PC-9 (cell line): ENCODE results near the gene DNAJB6. TPM values are rescaled to one million over a fixed set of nuclear protein-coding genes. Genes with fewer than 3 reads are reported as not detected.

ENCODE experiments used
- BruUV-seq: library from RNA; stranded (reverse); fragments of 400-500 nt; replicated peaks from 2 replicates; lab custom pipeline; 2021; lab: Mats Ljungman, UMichigan
- CTCF ChIA-PET: fragments of 300-600 bp; sonication (Branson Sonifier 250); formaldehyde crosslinking; loops from one replicate; lab custom pipeline; 2022; ENCODE audit warnings: antibody characterized with exemption; lab: Charles Lee
- POLR2A ChIA-PET: fragments of 300-600 bp; sonication (Branson Sonifier 250); formaldehyde crosslinking; loops from one replicate; lab custom pipeline; 2022; ENCODE audit warnings: antibody characterized with exemption; ENCODE audit not compliant: unreplicated experiment; lab: Charles Lee
- DNase-seq, 2 experiments: peaks; one replicate each; pipeline versions ENCODE4 v3.0.0 to v3.0.0-alpha.2; 2015 to 2022; ENCODE audit warnings: mixed read lengths in 1 of 2
- H2AFZ ChIP-seq: fragments of 200-600 bp; sonication (generic); 2 replicates; pipeline ENCODE4 v1.8.1; 2017; ENCODE audit warnings: antibody characterized with exemption
- H3F3A ChIP-seq: fragments of 200-600 bp; sonication (generic); 2 replicates; pipeline ENCODE4 v1.8.1; 2017; ENCODE audit warnings: antibody characterized with exemption, mild to moderate bottlenecking, low read depth; ENCODE audit not compliant: insufficient read depth
- H3K27ac ChIP-seq: fragments of 200-600 bp; sonication (generic); 2 replicates; pipeline ENCODE4 v1.6.1; 2016; ENCODE audit warnings: mixed run types
- H3K27me3 ChIP-seq: fragments of 200-600 bp; sonication (generic); 2 replicates; pipeline ENCODE4 v1.6.1; 2016; ENCODE audit warnings: low read depth, mixed run types; ENCODE audit not compliant: insufficient read depth
- H3K36me3 ChIP-seq: fragments of 200-600 bp; sonication (generic); 2 replicates; pipeline ENCODE4 v1.6.1; 2016; ENCODE audit warnings: low read depth, mixed run types
- H3K4me1 ChIP-seq: fragments of 200-600 bp; sonication (generic); replicated peaks from 2 replicates; pipeline ENCODE4 v1.6.1; 2016; ENCODE audit warnings: mixed run types; ENCODE audit not compliant: insufficient read depth
- H3K4me2 ChIP-seq: fragments of 200-600 bp; sonication (generic); 2 replicates; pipeline ENCODE4 v1.6.1; 2017; ENCODE audit warnings: mixed run types
- H3K4me3 ChIP-seq: fragments of 200-600 bp; sonication (generic); 2 replicates; pipeline ENCODE4 v1.6.1; 2016; ENCODE audit warnings: mixed run types
- H3K79me2 ChIP-seq: fragments of 200-600 bp; sonication (generic); 2 replicates; pipeline ENCODE4 v1.6.1; 2017; ENCODE audit warnings: low read depth, mixed run types
- H3K9me2 ChIP-seq: fragments of 200-600 bp; sonication (generic); 2 replicates; pipeline ENCODE4 v1.8.1; 2017; ENCODE audit warnings: mild to moderate bottlenecking; ENCODE audit not compliant: insufficient read depth
- H3K9me3 ChIP-seq: fragments of 200-600 bp; sonication (generic); 2 replicates; pipeline ENCODE4 v1.8.1; 2016; ENCODE audit warnings: low read depth; ENCODE audit not compliant: insufficient read depth
- H4K20me1 ChIP-seq: fragments of 200-600 bp; sonication (generic); 2 replicates; pipeline ENCODE4 v1.8.1; 2017; ENCODE audit not compliant: insufficient read depth
- CTCF ChIP-seq: fragments of 200-600 bp; sonication (generic); conservative IDR thresholded peaks from 2 replicates; pipeline ENCODE4 v1.6.1; 2017; ENCODE audit warnings: mixed run types, antibody characterized with exemption, mild to moderate bottlenecking, moderate library complexity
- EZH2 ChIP-seq: fragments of 200-600 bp; sonication (generic); IDR thresholded peaks from 2 replicates; pipeline ENCODE4 v1.8.0; 2017; ENCODE audit warnings: antibody characterized with exemption, low read depth
- intact Hi-C: fragments of 100-400 bp; cut with micrococcal nuclease; formaldehyde crosslinking; loops from one replicate; pipeline ENCODE4 v1.10.0; 2022; ENCODE audit not compliant: unreplicated experiment
- total RNA-seq: library from RNA; stranded (reverse); gene quantifications from 2 replicates; pipeline ENCODE4 v1.2.3, GENCODE V29; 2021

Gene DNAJB6
- total RNA-seq, 1 experiment from 2014 or later: 182 TPM

DNA sequence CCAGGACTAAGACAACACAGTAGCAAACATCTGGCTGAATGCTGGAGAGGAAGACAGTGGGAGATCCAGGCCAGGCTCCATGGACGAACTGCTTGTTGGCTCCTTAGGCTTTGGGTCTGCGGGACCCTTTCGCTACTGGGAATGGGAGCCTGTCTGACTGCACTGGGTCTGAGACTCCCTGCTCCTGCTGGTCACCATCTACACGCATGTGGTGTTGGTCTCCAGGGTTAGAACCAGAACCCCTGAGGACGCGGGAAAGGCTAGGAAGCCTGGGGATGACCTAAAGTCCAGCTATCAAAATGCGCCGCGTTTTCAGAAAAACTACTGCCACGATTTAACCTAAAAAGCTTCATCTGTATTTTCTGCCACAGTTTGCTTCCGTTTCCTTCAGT is 817 bp upstream of the DNAJB6 start:
- TF ChIP-seq CTCF: no peak
- peaks cover 44% of the 10 kb centered on the region for H3K79me2 ChIP-seq
- no peaks in the 10 kb centered on the region for H3K27me3 ChIP-seq
- no peak overlapping the region for H3K27ac ChIP-seq
- no peak for DNase-seq
- peak overlapping the region; percentile 82 for H3K4me2 ChIP-seq
- peaks cover 36% of the 10 kb centered on the region for H4K20me1 ChIP-seq
- peaks cover 36% of the 10 kb centered on the region for H3K4me1 ChIP-seq
- H3K4me3 ChIP-seq: peak overlapping the region; percentile 90; the same call in 1 of the 2 replicates
- H3K36me3 ChIP-seq: 0 out of 2 replicates have a peak, but pooled peaks cover 4% of the 10 kb centered on the region
- H2AFZ ChIP-seq: peak overlapping the region; percentile 76
- intact Hi-C loops: loop anchor here (2.0 to 5.0 kb wide), 2 partner anchors 25 to 34 kb away; no protein-coding TSS in a partner anchor
- BruUV-seq: TSS peak; percentile 81
- no peaks in the 10 kb centered on the region for H3K9me3 ChIP-seq
- H3F3A ChIP-seq: peaks cover 49% of the 10 kb centered on the region
- ChIA-PET CTCF (no interaction called here), POLR2A (interaction anchor here (0.6 kb wide), 1 partner anchor 16 kb away, joined by 3 read pairs; no protein-coding TSS in a partner anchor)
- no peaks in the 10 kb centered on the region for H3K9me2 ChIP-seq

DNA sequence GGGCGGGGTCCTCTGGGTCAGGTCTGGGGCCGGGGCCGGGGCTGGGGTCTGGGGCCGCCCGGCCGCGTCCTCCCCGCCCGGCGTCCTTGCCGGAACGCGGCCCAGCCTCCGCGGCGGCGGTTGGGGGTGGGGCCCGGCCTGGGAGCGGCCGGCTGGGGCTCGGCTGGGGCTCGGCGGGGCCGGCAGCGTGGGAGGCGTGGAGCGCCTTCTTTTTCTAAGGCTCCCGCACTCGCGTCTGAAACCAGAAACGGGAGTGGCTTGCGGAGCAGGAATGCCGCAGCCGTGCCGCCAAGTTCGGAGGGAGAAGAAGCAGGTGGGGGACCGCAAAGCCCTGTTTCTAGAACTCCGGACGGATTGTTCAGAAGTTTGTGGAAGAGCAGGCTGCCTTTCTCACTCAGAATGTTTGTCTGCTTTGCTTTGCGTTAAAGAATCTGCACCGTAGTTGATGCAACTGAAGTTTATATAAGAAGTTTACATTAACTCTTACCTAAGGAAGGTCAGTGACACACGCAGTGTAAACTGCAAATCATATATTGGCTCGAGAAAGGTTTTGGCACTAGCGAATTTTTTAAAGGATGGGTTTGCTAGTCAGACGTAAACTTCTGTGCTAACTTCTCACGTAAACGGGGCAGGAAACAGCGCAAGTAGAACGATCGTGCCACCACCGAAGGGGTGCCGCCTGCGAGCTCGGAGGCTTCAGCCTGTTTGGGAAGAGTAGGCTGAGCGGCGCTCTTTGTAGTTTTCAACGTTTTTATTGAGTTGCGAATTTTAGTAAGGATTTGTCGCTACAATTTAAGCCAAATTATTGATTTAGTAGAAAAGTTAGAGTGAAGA is 729 bp downstream of the DNAJB6 start:
- peak; percentile 54 to 70 for DNase-seq
- Histone ChIP-seq H3K4me2 (peak overlapping the region; percentile 97), H2AFZ (no peak overlapping the region), H4K20me1 (peaks cover 51% of the 10 kb centered on the region), H3K79me2 (peaks cover 60% of the 10 kb centered on the region), H3K9me3 (no peaks in the 10 kb centered on the region), H3K4me3 (peak overlapping the region; percentile 90), H3K27ac (peak overlapping the region; percentile 66), H3F3A (peaks cover 57% of the 10 kb centered on the region), H3K4me1 (peaks cover 36% of the 10 kb centered on the region), H3K36me3 (0 out of 2 replicates have a peak, but pooled peaks cover 4% of the 10 kb centered on the region), H3K27me3 (no peaks in the 10 kb centered on the region), H3K9me2 (no peaks in the 10 kb centered on the region)
- ChIA-PET POLR2A (interaction anchor here (0.7 kb wide), 1 partner anchor 22 kb away, joined by 8 read pairs; no protein-coding TSS in a partner anchor), CTCF (no interaction called here)
- no TSS peak for BruUV-seq
- no peak for TF ChIP-seq CTCF
- no peak for TF ChIP-seq EZH2
- intact Hi-C loops: loop anchor here (2.0 to 5.0 kb wide), 2 partner anchors 27 to 35 kb away; no protein-coding TSS in a partner anchor

- Histone ChIP-seq H3F3A (peaks cover 47% of the 10 kb centered on the region), H3K9me2 (no peaks in the 10 kb centered on the region), H2AFZ (no peak overlapping the region), H3K79me2 (peaks cover 85% of the 10 kb centered on the region), H3K4me3 (no peak overlapping the region; the same call in 1 of the 2 replicates), H4K20me1 (peaks cover 76% of the 10 kb centered on the region), H3K27me3 (no peaks in the 10 kb centered on the region), H3K27ac (peak overlapping the region; percentile 26; the same call in 1 of the 2 replicates), H3K4me2 (peak overlapping the region; percentile 97), H3K4me1 (peaks cover 22% of the 10 kb centered on the region), H3K36me3 (0 out of 2 replicates have a peak, but pooled peaks cover 4% of the 10 kb centered on the region), H3K9me3 (no peaks in the 10 kb centered on the region)
- intact Hi-C loops: loop anchor here (1.0 to 5.0 kb wide), 4 partner anchors 17 to 67 kb away; no protein-coding TSS in a partner anchor
- CTCF ChIA-PET: interaction anchor here (0.6 to 1.9 kb wide), 7 partner anchors 38 to 470 kb away, joined by 4 to 11 read pairs (median 4); no protein-coding TSS in a partner anchor
- POLR2A ChIA-PET: no interaction called here
- peak; percentile 66 to 76 for DNase-seq
- no TSS peak for BruUV-seq
- TF ChIP-seq EZH2 (no peak), CTCF (peak; percentile 99)
Measured at GRCh38 chr7:157339777-157340677, 3.2 kb downstream of the DNAJB6 start.
